A673 (cell line): ENCODE results near the gene DLGAP5. TPM values are rescaled to one million over a fixed set of nuclear protein-coding genes. Genes with fewer than 3 reads are reported as not detected.

Experiments used
- BruUV-seq: library from RNA; stranded (reverse); fragments of 400-500 nt; replicated peaks from 2 replicates; lab custom pipeline; 2021; lab: Mats Ljungman, UMichigan
- CTCF ChIA-PET: fragments of 300-600 bp; sonication (Branson Sonifier 250); formaldehyde crosslinking; loops from one replicate; lab custom pipeline; 2022; ENCODE audit warnings: antibody characterized with exemption; lab: Charles Lee
- POLR2A ChIA-PET: fragments of 300-600 bp; sonication (Branson Sonifier 250); formaldehyde crosslinking; loops from one replicate; lab custom pipeline; 2022; ENCODE audit warnings: antibody characterized with exemption; ENCODE audit not compliant: low non-redundant PET; lab: Charles Lee
- DNase-seq: peaks from one replicate; pipeline ENCODE4 v3.0.0-alpha.2; 2015; ENCODE audit warnings: low spot score
- H3K27ac ChIP-seq: fragments of 200-600 bp; sonication (generic); 2 replicates; pipeline ENCODE4 v1.5.1; 2016; ENCODE audit warnings: mixed run types, low read depth, mild to moderate bottlenecking, mixed read lengths, antibody characterized with exemption, low read length; ENCODE audit not compliant: poor library complexity, severe bottlenecking
- H3K27me3 ChIP-seq: fragments of 200-600 bp; sonication (generic); replicated peaks from 2 replicates; pipeline ENCODE4 v1.6.1; 2017; ENCODE audit warnings: mixed run types, low read depth, mild to moderate bottlenecking, mixed read lengths, antibody characterized with exemption, low read length; ENCODE audit not compliant: insufficient read depth, poor library complexity
- H3K36me3 ChIP-seq: fragments of 200-600 bp; sonication (generic); 2 replicates; pipeline ENCODE4 v1.6.1; 2016; ENCODE audit warnings: mixed run types, mild to moderate bottlenecking, mixed read lengths, antibody characterized with exemption, low read length; ENCODE audit not compliant: insufficient read depth, poor library complexity, severe bottlenecking
- H3K4me1 ChIP-seq: fragments of 200-600 bp; sonication (generic); 2 replicates; pipeline ENCODE4 v1.6.1; 2017; ENCODE audit warnings: mixed run types, mild to moderate bottlenecking, mixed read lengths, antibody characterized with exemption, low read length; ENCODE audit not compliant: insufficient read depth, poor library complexity, severe bottlenecking
- H3K4me3 ChIP-seq: fragments of 200-600 bp; sonication (generic); 2 replicates; pipeline ENCODE4 v1.5.1; 2016; ENCODE audit warnings: low read depth, mixed run types, mild to moderate bottlenecking, mixed read lengths, low read length; ENCODE audit not compliant: poor library complexity, severe bottlenecking
- H3K9me3 ChIP-seq: fragments of 200-600 bp; sonication (generic); 2 replicates; pipeline ENCODE4 v1.6.1; 2016; ENCODE audit warnings: mixed run types, low read depth, mild to moderate bottlenecking, mixed read lengths, antibody characterized with exemption, low read length; ENCODE audit not compliant: poor library complexity, severe bottlenecking
- CTCF ChIP-seq: fragments of 300-800, 200-600 bp; sonication (generic); conservative IDR thresholded peaks from 2 replicates; pipeline ENCODE4 v1.5.1; 2017; ENCODE audit warnings: low read depth, mild to moderate bottlenecking, antibody characterized with exemption, low read length, moderate library complexity, mixed read lengths
- EZH2 ChIP-seq: fragments of 200-600 bp; sonication (generic); IDR thresholded peaks from 2 replicates; pipeline ENCODE4 v1.6.1; 2017; ENCODE audit warnings: borderline replicate concordance, low read depth, mild to moderate bottlenecking, mixed read lengths, antibody characterized with exemption, low read length; ENCODE audit not compliant: poor library complexity, severe bottlenecking
- intact Hi-C: fragments of 100-400 bp; cut with micrococcal nuclease; formaldehyde crosslinking; loops from one replicate; pipeline ENCODE4 v1.10.0; 2022; ENCODE audit not compliant: unreplicated experiment
- total RNA-seq: library from RNA; stranded (reverse); gene quantifications from 2 replicates; pipeline ENCODE4 v1.2.3, GENCODE V29; 2021

DLGAP5 gene
- total RNA-seq, 1 experiment from 2014 or later, result 144 TPM

DNA sequence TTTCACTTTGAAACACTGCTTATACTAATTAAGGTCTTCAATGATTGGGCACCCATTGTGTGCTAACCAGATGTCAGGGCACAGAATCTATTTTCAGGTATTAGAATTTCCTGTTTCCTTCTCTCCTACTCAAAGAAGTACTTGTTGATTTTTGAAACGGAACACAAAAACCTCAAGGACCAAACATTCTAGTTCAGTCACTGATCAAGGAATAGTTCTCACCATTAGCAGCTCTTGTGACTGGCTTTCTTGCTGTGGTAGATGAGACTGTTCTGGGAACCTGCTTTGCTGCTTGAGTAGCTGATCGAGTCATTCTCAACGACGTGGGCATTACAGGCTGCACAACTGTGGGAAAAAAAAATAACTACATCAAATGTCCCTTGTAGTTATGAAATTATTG lies 11.0 kb downstream of the DLGAP5 start:
- CTCF ChIA-PET, result no interaction called here
- no peak for DNase-seq

GRCh38 chr14:55180006-55180405 lies 11.4 kb downstream of the DLGAP5 start:
- DNase-seq, result no peak
- no TSS peak for BruUV-seq
- Histone ChIP-seq H3K27me3 (no peaks in the 10 kb centered on the region), H3K36me3 (peaks cover 95% of the 10 kb centered on the region), H3K4me1 (no peaks in the 10 kb centered on the region), H3K4me3 (no peak overlapping the region), H3K27ac (no peak overlapping the region), H3K9me3 (no peaks in the 10 kb centered on the region)
- TF ChIP-seq EZH2 (no peak), CTCF (no peak)
- POLR2A ChIA-PET, result no interaction called here
- CTCF ChIA-PET, result no interaction called here
- intact Hi-C loops, result no loop called here

More for the DNA sequence above, 11.0 kb downstream of the DLGAP5 start:
- H3K27me3 ChIP-seq, result no peaks in the 10 kb centered on the region
- BruUV-seq, result no TSS peak
- intact Hi-C loops, result no loop called here
- H3K27ac ChIP-seq, result no peak overlapping the region
- no peak overlapping the region for H3K4me3 ChIP-seq
- H3K36me3 ChIP-seq, result peaks cover 91% of the 10 kb centered on the region
- no peaks in the 10 kb centered on the region for H3K9me3 ChIP-seq
- TF ChIP-seq EZH2 (no peak), CTCF (no peak)
- H3K4me1 ChIP-seq, result no peaks in the 10 kb centered on the region
- POLR2A ChIA-PET, result no interaction called here

- no TSS peak for BruUV-seq
- ChIA-PET POLR2A (no interaction called here), CTCF (no interaction called here)
- H3K27me3 ChIP-seq, result no peaks in the 10 kb centered on the region
- DNase-seq, result no peak
- no peak for TF ChIP-seq CTCF
- no peak for TF ChIP-seq EZH2
- H3K36me3 ChIP-seq, result peaks cover 93% of the 10 kb centered on the region
- H3K4me3 ChIP-seq, result no peak overlapping the region
- H3K27ac ChIP-seq, result no peak overlapping the region
- no peaks in the 10 kb centered on the region for H3K4me1 ChIP-seq
- H3K9me3 ChIP-seq, result no peaks in the 10 kb centered on the region
- intact Hi-C loops, result no loop called here
These were observed 20.9 kb downstream of the DLGAP5 start for GRCh38 chr14:55170526-55170925.
